Measurements from ENCODE around the gene LUC7L.

- TF ChIP-seq POLR2AphosphoS5 (IDR thresholded peaks at IDR 0.05; ENCODE audit: borderline replicate concordance, low read depth, low read length) (no peak), EZH2 (IDR thresholded peaks at IDR 0.05) (no peak)
These were observed 41.4 kb upstream of the LUC7L start for GRCh38 chr16:270381-271255.

All from SK-N-MC (cell line).